ENCODE measurements around the gene AGAP5. TPM values are rescaled to one million over a fixed set of nuclear protein-coding genes. Genes with fewer than 3 reads are reported as not detected.
A peak's percentile ranks its signal among the peaks of the same experiment; 100 is the strongest.

AGAP5 gene
- total and polyA plus RNA-seq, 2 of the 13 experiments (the other 11 are each of a cell fraction or from before 2014, with no cell fraction given): 5.3 to 7.9 TPM

DNA sequence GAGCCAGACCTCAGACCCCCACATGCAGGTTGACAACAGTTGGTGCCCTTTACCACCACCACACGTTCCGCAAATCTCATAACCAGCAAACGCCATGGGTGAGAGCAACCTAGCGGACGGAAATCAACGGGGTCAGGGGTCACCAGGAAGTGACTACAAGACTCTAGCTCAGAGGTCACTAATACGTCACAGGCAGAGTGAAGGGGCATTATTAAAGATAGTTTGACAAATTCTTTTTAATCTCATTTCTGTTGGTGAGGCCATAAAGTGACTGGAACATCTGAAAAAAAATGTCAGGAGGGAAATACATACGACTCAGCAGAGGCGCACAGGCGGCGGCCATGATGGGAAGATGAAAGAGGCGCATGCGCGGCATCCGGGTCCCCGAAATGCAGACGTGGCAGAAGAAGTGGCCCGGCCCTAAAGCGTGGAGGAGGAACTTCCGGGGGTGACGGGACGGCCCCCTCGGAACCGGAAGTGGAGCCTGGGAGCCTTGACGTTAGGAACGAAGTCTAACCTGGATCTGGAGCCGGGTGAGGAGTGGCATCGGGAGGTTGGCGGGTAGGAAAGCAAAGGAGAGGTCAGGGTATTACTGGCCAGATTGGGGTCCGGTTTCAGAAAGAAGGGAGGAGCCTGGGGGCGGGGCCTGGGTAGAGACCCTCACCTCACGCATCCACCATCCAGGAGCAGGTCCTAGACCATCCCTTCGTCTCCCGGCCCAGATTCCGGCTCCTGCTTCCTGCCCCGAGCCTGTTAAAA lies 46.2 kb upstream of the AGAP5 start, which contains the start of gene SEC24C (continued):
- TF ChIP-seq, protein P1, sequence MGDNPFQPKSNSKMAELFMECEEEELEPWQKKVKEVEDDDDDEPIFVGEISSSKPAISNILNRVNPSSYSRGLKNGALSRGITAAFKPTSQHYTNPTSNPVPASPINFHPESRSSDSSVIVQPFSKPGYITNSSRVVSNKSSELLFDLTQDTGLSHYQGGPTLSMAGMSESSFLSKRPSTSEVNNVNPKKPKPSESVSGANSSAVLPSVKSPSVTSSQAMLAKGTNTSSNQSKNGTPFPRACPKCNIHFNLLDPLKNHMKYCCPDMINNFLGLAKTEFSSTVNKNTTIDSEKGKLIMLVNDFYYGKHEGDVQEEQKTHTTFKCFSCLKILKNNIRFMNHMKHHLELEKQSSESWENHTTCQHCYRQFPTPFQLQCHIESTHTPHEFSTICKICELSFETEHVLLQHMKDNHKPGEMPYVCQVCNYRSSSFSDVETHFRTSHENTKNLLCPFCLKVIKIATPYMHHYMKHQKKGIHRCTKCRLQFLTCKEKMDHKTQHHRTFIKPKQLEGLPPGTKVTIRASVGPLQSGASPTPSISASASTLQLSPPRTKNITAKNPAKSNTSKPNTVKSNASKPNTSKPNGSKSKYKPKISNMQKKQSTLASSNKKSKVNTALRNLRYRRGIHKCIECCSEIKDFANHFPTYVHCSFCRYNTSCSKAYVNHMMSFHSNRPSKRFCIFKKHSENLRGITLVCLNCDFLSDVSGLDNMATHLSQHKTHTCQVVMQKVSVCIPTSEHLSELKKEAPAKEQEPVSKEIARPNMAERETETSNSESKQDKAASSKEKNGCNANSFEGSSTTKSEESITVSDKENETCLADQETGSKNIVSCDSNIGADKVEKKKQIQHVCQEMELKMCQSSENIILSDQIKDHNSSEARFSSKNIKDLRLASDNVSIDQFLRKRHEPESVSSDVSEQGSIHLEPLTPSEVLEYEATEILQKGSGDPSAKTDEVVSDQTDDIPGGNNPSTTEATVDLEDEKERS (CRISPR knock-in tag; IDR thresholded peaks at IDR 0.05): peak; percentile 75; the same call in 1 of the 2 replicates
- TF ChIP-seq ZNF251 (CRISPR knock-in tag; IDR thresholded peaks at IDR 0.05): no peak
- 0 out of 2 replicates have a peak, but pooled peaks have one; percentile 58 for TF ChIP-seq ZNF572 (CRISPR knock-in tag; IDR thresholded peaks at IDR 0.05)
- TF ChIP-seq, protein P2, sequence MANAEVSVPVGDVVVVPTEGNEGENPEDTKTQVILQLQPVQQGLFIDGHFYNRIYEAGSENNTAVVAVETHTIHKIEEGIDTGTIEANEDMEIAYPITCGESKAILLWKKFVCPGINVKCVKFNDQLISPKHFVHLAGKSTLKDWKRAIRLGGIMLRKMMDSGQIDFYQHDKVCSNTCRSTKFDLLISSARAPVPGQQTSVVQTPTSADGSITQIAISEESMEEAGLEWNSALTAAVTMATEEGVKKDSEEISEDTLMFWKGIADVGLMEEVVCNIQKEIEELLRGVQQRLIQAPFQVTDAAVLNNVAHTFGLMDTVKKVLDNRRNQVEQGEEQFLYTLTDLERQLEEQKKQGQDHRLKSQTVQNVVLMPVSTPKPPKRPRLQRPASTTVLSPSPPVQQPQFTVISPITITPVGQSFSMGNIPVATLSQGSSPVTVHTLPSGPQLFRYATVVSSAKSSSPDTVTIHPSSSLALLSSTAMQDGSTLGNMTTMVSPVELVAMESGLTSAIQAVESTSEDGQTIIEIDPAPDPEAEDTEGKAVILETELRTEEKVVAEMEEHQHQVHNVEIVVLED (CRISPR knock-in tag; IDR thresholded peaks at IDR 0.05; ENCODE audit: borderline replicate concordance): peak; percentile 86
- TF ChIP-seq SCMH1 (CRISPR knock-in tag; IDR thresholded peaks at IDR 0.05; ENCODE audit: borderline replicate concordance): no peak
- TF ChIP-seq ZNF333 (CRISPR knock-in tag; IDR thresholded peaks at IDR 0.05; ENCODE audit: borderline replicate concordance): peak; percentile 80
- TF ChIP-seq STAG1 (CRISPR knock-in tag; IDR thresholded peaks at IDR 0.05): no peak
- TF ChIP-seq, protein P3, sequence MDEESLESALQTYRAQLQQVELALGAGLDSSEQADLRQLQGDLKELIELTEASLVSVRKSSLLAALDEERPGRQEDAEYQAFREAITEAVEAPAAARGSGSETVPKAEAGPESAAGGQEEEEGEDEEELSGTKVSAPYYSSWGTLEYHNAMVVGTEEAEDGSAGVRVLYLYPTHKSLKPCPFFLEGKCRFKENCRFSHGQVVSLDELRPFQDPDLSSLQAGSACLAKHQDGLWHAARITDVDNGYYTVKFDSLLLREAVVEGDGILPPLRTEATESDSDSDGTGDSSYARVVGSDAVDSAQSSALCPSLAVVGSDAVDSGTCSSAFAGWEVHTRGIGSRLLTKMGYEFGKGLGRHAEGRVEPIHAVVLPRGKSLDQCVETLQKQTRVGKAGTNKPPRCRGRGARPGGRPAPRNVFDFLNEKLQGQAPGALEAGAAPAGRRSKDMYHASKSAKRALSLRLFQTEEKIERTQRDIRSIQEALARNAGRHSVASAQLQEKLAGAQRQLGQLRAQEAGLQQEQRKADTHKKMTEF (CRISPR knock-in tag; IDR thresholded peaks at IDR 0.05): peak; percentile 83
- peak; percentile 37; the same call in 1 of the 2 replicates for TF ChIP-seq GATAD2A (CRISPR knock-in tag; IDR thresholded peaks at IDR 0.05)
- no peak for TF ChIP-seq HMG20A (CRISPR knock-in tag; IDR thresholded peaks at IDR 0.05; ENCODE audit: borderline replicate concordance)
- TF ChIP-seq HOXA3 (CRISPR knock-in tag; IDR thresholded peaks at IDR 0.05): peak; percentile 94
- no peak for TF ChIP-seq ZNF879 (CRISPR knock-in tag; IDR thresholded peaks at IDR 0.05)
- TF ChIP-seq, protein P4, sequence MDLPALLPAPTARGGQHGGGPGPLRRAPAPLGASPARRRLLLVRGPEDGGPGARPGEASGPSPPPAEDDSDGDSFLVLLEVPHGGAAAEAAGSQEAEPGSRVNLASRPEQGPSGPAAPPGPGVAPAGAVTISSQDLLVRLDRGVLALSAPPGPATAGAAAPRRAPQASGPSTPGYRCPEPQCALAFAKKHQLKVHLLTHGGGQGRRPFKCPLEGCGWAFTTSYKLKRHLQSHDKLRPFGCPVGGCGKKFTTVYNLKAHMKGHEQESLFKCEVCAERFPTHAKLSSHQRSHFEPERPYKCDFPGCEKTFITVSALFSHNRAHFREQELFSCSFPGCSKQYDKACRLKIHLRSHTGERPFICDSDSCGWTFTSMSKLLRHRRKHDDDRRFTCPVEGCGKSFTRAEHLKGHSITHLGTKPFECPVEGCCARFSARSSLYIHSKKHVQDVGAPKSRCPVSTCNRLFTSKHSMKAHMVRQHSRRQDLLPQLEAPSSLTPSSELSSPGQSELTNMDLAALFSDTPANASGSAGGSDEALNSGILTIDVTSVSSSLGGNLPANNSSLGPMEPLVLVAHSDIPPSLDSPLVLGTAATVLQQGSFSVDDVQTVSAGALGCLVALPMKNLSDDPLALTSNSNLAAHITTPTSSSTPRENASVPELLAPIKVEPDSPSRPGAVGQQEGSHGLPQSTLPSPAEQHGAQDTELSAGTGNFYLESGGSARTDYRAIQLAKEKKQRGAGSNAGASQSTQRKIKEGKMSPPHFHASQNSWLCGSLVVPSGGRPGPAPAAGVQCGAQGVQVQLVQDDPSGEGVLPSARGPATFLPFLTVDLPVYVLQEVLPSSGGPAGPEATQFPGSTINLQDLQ (CRISPR knock-in tag; IDR thresholded peaks at IDR 0.05): no peak
- TF ChIP-seq, protein P5, sequence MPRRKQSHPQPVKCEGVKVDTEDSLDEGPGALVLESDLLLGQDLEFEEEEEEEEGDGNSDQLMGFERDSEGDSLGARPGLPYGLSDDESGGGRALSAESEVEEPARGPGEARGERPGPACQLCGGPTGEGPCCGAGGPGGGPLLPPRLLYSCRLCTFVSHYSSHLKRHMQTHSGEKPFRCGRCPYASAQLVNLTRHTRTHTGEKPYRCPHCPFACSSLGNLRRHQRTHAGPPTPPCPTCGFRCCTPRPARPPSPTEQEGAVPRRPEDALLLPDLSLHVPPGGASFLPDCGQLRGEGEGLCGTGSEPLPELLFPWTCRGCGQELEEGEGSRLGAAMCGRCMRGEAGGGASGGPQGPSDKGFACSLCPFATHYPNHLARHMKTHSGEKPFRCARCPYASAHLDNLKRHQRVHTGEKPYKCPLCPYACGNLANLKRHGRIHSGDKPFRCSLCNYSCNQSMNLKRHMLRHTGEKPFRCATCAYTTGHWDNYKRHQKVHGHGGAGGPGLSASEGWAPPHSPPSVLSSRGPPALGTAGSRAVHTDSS (CRISPR knock-in tag; conservative IDR thresholded peaks at IDR 0.05): no peak
- no peak for TF ChIP-seq PRMT3 (CRISPR knock-in tag; IDR thresholded peaks at IDR 0.05; ENCODE audit: borderline replicate concordance, low read depth)
- no peak for TF ChIP-seq NFATC3 (CRISPR knock-in tag; IDR thresholded peaks at IDR 0.05)
- TF ChIP-seq IKZF1 (IDR thresholded peaks at IDR 0.05): no peak
- TF ChIP-seq PAX8 (CRISPR knock-in tag; IDR thresholded peaks at IDR 0.05; ENCODE audit: borderline replicate concordance): no peak
- no peak for TF ChIP-seq NCOA5 (CRISPR knock-in tag; IDR thresholded peaks at IDR 0.05)

All from HepG2 (cell line).